CD4-positive, alpha-beta T cell treated with Interleukin-6 at 100 ng/mL for 8 hours (primary cell): ENCODE results near the gene UBE2G2.

ENCODE experiments used
- DNase-seq: peaks from one replicate; pipeline ENCODE4 v3.0.0-alpha.2; 2020; ENCODE audit warnings: mixed read lengths, low spot score

UBE2G2 gene

DNA sequence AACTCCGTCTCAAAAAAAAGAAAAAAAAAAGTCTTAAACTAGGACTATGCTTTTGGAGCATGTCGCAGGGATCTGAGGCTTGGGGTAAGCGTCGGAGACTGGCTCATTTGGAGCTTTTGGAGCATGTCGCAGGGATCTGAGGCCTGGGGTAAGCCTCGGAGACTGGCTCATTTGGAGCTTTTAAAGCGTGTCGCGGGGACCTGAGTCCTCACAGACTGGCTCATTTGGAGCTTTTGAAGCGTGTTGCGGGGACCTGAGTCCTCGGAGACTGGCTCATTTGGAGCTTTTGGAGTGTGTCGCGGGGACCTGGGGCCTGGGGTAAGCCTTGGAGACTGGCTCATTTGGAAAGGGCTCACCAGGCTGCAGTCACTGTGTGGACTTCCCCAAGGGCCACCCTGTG is 76.7 kb downstream of the UBE2G2 start:
- no peak for DNase-seq

DNA sequence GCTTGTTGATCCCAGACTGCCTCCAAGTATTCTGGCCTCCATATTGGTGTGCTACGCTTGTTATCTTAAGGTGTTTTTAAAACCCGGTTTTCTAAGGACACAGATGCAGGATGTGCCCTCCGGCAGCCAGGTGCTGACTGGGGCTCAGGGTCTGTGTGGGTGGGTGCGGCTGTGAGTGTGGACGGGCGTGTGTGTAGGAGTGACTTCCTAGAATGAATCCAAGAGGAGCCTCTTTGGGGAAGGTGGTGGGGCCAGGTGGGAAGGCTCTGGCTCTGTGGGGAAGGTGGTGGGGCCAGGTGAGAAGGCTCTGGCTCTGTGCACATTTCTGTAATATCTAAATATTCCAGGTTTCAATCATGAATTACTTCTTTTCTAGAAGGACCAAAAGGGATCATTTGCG is 77.4 kb downstream of the UBE2G2 start:
- no peak for DNase-seq

DNA sequence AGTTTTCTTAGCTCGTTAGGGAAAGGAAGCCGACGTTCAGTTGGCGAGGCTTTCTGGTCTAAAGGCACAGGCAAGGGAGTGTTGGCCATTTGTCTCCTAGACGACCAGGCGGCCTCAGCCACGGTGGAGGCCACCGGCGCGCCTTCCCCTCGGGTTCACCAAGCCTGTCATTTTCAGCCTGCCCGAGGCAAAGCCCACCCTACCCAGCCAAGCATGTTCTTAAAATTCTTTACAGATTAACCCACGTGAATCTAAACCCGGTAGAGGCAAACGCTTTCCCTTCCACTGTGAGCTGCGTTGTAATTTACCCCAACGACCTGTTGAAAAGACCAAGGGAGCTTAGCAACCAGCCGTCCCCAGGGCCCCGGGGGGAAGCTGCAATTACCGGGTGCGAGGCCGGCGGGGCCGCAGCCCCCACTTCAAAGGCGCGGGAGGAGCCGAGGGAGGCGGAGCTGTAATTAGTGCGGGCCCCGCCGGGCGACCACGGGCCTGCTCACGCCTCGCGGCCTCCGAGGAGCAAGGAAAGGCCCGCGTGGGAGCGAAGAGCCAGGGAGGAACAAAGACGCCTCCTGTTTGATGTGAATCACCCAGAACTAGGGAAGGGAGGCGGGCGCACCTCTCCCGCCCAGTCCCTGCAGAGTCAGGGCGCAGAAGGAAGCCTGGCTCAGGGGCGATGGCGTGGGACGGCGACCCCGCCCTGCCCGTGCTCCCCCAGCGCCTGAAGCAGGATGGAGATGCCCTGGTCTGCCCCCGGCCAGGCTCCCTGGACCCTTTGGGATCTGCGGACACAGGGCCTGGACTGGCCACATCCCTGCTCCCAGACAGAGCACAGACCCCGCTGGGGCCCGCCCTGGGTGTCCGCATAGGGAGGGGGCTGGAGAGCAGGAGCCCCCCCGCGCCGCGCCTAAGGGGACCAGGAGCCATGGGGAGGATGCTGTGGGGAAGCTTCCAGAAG is 78.2 kb downstream of the UBE2G2 start:
- no peak for DNase-seq

DNA sequence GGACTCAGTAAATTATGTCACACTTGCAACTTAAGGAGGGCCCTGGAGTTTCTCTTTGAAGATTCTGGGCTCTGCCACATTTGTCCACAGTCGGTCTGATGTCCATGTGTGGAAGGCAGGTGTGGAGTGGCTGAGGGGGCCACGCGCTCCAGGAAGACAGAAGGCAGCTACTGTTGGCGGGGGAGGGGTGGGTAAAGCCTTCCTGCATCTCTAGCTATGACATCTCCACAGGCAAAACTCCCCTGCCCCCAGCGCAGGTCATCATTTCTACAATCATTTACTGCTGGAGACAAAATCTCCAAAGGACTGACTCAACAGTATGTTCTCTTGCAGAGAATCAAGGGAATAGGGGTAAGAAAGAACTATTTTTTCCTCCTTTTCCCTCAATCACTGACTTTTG is 78.9 kb downstream of the UBE2G2 start:
- DNase-seq: no peak

DNA sequence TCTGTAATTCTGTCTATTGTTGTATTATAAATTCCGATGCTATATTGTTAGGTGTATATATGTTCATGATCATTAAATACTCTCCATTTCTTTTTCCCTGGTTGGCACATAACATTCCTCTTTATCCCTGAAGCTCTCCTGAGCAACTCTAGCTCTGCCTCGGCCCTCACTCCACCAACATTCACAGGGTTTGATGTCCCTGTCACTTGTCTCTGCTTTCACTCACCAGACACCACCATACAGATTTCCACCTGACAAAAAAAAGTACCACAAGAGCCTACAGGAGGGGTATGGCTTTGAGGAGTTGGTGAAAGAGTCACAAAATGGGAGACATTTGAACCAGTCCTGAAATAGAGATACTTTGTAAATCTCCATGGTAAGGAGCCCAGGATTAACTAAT is 81.5 kb downstream of the UBE2G2 start:
- no peak for DNase-seq
